Astrocyte of the cerebellum (primary cell): ENCODE results near the gene TYSND1.

Experiments used
- DNase-seq: peaks from one replicate; pipeline ENCODE4 v3.0.0-alpha.2; 2011; ENCODE audit warnings: low read depth
- H3K4me3 ChIP-seq: 2 replicates; pipeline ENCODE4 v1.5.1; 2011; ENCODE audit warnings: mild to moderate bottlenecking, low read depth, low read length, moderate library complexity
- in situ Hi-C: cut with HindIII; loops from 2 replicates; pipeline ENCODE4 v1.10.0; 2017; ENCODE audit warnings: low sequenced_read_pairs
- TF ChIP-seq, protein P1 (sequence below): IDR thresholded peaks from 2 replicates; pipeline ENCODE4 v1.5.1; 2012; ENCODE audit warnings: low read length, low read depth, moderate library complexity, mild to moderate bottlenecking; ENCODE audit errors: missing control alignments

Gene TYSND1

GRCh38 chr10:70115948-70116682 is 30.4 kb downstream of the TYSND1 start:
- H3K4me3 ChIP-seq, result no peak overlapping the region
- TF ChIP-seq, protein P1, sequence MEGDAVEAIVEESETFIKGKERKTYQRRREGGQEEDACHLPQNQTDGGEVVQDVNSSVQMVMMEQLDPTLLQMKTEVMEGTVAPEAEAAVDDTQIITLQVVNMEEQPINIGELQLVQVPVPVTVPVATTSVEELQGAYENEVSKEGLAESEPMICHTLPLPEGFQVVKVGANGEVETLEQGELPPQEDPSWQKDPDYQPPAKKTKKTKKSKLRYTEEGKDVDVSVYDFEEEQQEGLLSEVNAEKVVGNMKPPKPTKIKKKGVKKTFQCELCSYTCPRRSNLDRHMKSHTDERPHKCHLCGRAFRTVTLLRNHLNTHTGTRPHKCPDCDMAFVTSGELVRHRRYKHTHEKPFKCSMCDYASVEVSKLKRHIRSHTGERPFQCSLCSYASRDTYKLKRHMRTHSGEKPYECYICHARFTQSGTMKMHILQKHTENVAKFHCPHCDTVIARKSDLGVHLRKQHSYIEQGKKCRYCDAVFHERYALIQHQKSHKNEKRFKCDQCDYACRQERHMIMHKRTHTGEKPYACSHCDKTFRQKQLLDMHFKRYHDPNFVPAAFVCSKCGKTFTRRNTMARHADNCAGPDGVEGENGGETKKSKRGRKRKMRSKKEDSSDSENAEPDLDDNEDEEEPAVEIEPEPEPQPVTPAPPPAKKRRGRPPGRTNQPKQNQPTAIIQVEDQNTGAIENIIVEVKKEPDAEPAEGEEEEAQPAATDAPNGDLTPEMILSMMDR, result peak; percentile 89
- in situ Hi-C loops, result no loop called here
- DNase-seq, result no peak

- DNase-seq, result no peak
- TF ChIP-seq, protein P1, result no peak
- in situ Hi-C loops, result no loop called here
Observed at GRCh38 chr10:70114902-70115301, 31.6 kb downstream of the TYSND1 start.

DNA sequence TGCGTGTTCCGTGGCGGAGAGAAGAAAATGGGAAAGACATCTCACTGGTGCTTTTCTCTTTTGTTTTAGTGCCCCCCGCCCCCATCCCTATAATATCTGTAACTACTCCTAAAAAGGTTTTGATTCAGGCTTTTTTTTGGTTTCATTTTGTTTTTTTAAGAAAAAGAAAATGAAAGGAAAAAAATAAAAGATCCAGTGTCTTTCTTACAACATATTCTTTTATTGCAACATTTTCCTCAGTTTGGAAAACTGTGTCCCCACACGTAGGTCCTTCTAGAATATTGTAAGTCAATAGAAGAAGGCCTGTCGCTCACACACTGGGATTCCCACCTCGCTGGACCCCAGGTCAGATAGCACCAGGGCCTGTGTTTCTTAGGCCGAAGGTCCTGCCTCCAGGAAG is 34.4 kb downstream of the TYSND1 start:
- in situ Hi-C loops, result no loop called here
- H3K4me3 ChIP-seq, result no peak overlapping the region
- DNase-seq, result no peak
- TF ChIP-seq, protein P1, result no peak

More at GRCh38 chr10:70114902-70115301, 31.6 kb downstream of the TYSND1 start:
- H3K4me3 ChIP-seq, result no peak overlapping the region

DNA sequence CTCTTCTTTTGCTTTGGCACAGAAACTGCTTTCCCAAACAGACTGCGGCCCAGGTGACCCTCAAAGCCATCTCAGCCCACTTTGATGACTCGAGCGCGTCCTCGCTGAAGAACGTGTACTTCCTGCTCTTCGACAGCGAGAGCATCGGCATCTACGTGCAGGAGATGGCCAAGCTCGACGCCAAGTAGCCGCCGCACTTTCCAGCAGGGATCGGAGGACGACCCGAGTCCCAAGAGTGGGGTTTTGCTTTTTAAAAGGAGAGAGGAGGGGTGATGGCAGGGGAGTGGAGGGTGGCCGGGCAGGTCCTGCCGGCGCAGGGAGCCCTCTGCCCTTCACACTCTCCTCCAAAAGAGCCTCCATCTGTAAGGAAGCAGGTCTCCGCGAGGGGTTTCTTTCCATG is 35.0 kb downstream of the TYSND1 start:
- DNase-seq, result no peak
- TF ChIP-seq, protein P1, result no peak
- no peak overlapping the region for H3K4me3 ChIP-seq
- in situ Hi-C loops, result no loop called here

DNA sequence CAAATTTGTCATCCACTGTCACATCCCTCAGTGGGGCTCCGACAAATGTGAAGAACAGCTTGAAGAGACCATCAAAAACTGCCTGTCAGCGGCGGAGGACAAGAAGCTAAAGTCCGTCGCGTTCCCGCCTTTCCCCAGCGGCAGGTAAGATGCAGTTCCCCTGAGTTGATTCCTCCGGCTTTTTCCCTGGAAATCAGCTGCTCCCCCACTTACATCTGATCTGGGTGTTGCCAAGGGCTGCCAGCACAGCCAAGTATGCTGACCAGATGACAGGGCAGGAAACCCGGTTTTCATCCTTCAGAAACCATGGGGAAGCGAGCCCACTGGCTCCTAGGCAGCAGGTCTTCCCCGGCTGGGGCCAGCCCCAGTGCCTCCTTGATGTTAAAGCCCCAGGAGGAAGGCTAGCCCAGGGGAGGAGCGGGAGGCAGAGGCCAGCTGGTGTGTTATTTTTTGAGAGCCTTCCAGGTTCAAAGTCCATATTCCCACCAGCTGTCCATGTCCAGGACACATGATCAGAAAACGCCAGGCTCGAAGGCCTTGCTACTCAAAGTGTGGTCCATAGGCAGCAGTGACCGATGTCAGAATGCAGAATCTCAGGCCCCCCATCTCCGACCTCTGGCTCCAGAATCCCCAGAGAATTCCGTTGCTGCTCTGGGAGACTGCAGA is 37.3 kb downstream of the TYSND1 start:
- in situ Hi-C loops, result no loop called here
- no peak overlapping the region for H3K4me3 ChIP-seq
- DNase-seq, result no peak
- TF ChIP-seq, protein P1, result no peak

DNA sequence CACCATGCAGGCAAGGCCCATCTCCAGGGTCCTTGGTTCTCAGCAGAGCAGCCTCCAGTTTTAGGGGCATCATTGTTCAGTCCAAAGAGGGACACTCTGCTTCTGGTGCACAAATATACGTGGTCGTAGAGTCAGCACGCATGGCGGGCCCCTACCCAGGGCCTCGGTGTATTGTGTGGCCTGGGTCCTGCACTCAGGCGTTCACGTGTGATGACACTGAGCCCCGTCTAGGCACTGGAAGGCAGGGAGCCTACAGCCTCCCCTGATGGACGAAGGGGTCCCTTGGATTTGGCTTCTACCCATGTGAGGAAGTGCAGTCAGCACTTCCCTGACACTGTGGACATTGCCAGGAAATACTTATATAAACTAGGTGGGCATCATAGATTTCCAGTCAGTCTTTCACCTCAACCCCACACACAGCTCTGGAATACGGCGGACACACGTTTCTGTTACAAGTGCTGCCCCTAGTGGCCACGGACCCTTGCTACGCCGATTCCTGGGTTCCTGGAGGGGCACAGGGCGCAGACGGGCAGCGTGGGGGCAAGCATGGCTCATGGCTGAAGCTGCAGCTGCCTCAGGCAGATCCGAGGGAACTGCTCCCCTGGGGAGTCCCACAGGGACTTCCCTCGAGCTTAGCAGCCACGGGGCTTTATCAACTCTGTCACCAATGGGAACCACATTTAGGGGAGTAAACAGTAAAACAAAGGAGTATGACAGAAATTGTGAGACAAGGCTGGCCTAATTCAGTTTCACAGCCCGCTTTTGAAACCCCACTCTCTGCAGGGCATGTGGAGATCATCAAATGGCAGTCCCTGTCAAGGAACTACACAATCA is 39.3 kb downstream of the TYSND1 start:
- no peak for DNase-seq
- in situ Hi-C loops, result no loop called here
- H3K4me3 ChIP-seq, result no peak overlapping the region

More for the DNA sequence above, 39.3 kb downstream of the TYSND1 start:
- TF ChIP-seq, protein P1, result peak; percentile 44
